Esophagus muscularis mucosa (tissue), 4 donors: ENCODE results near the gene CCDC12. TPM values are rescaled to one million over a fixed set of nuclear protein-coding genes. Genes with fewer than 3 reads are reported as not detected.

Source experiments
- DNase-seq: peaks from one replicate; pipeline ENCODE4 v3.0.0-alpha.2; 2017; ENCODE audit errors: extremely low spot score
- H3K27ac ChIP-seq, 4 donors: fragments of 200-600 bp; sonication (generic); replicated peaks in 1 of 4; 1 replicate in 3 of 4; 2 replicates in 1 of 4; pipeline ENCODE4 v1.5.1; 2016 to 2019; ENCODE audit warnings: mild to moderate bottlenecking in 1 of 4
- H3K27me3 ChIP-seq, 4 donors: fragments of 200-600 bp; sonication (generic); one replicate each; pipeline versions ENCODE4 v1.5.1 to v1.6.0; 2016 to 2019
- H3K36me3 ChIP-seq, 4 donors: fragments of 200-600 bp; sonication (generic); one replicate each; pipeline ENCODE4 v1.5.1; 2016 to 2019
- H3K4me1 ChIP-seq, 4 donors: fragments of 200-600 bp; sonication (generic); one replicate each; pipeline ENCODE4 v1.5.1; 2016 to 2019
- H3K4me3 ChIP-seq, 4 donors: fragments of 200-600 bp; sonication (generic); 1 replicate in 2 of 4; 2 replicates in 2 of 4; pipeline ENCODE4 v1.5.1; 2016 to 2019; ENCODE audit warnings: mild to moderate bottlenecking in 4 of 4, moderate library complexity in 1 of 4
- H3K9me3 ChIP-seq, 4 donors: fragments of 200-600 bp; sonication (generic); 1 replicate in 3 of 4; 2 replicates in 1 of 4; pipeline ENCODE4 v1.5.1; 2016 to 2019
- EP300 ChIP-seq: sonication (generic); formaldehyde crosslinking; IDR thresholded peaks from one replicate; pipeline ENCODE4 v1.6.1; 2017; ENCODE audit warnings: antibody characterized with exemption
- POLR2A ChIP-seq: fragments of 450-650 bp; IDR thresholded peaks from one replicate; pipeline ENCODE4 v1.6.1; 2017; ENCODE audit warnings: antibody characterized with exemption, moderate library complexity, mild to moderate bottlenecking, low read depth
- POLR2AphosphoS5 ChIP-seq, 2 donors: sonication (generic); formaldehyde crosslinking; IDR thresholded peaks; one replicate each; pipeline ENCODE4 v1.6.1; 2017; ENCODE audit warnings: antibody characterized with exemption in 2 of 2
- WGBS: methylation state at CpG from one replicate; pipeline ENCODE4 v1.1.5; 2018; 5-methylcytosine and 5-hydroxymethylcytosine counted together
- intact Hi-C: fragments of 100-400 bp; cut with DNase I; formaldehyde crosslinking; loops from one replicate; pipeline ENCODE4 v1.15.1; 2023
- total RNA-seq, 4 donors: library from RNA; depleted of rRNA; stranded (reverse); fragments of >200 nt; gene quantifications; one replicate each; pipeline versions ENCODE4 v1.1.0 to v1.2.1, GENCODE V29; 2016
- TF ChIP-seq, protein P1 (sequence below), 3 experiments: fragments of 200-600 bp in 2 of 3; fragments of 450-650 bp in 1 of 3; sonication (generic) in 2 of 3; IDR thresholded peaks; one replicate each; pipeline ENCODE4 v1.5.1; 2017 to 2019; ENCODE audit warnings: antibody characterized with exemption in 3 of 3, mild to moderate bottlenecking in 2 of 3, moderate library complexity in 1 of 3

Gene CCDC12
- total RNA-seq, 4 donors from 2014 or later: 27.5 to 54.8 (median 36.7) TPM

DNA sequence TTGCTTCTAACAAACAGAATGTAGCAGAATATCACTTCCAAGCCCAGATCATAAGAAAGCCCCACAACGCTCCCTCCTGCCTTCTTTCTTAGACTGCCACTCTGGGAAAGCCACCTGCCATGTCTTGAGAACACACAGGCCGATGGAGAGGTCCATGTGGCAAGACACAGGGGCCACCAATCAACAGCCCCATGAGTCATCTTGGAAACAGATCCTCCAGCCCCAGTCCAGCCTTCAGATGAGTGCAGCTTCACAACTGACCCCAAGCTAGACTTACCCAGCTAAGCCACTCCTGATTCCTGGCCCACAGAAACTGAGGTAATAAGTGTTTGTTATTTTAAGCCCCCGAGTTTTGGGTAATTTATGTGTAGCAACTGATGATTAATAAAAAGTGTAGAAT lies 59.3 kb downstream of the CCDC12 start:
- intact Hi-C loops: no loop called here
- peaks cover 9 to 14% (median 11%) of the 10 kb centered on the region in 4 donors for H3K4me1 ChIP-seq
- no peaks in the 10 kb centered on the region for H3K9me3 ChIP-seq
- no peak for DNase-seq
- 95% methylated on average over 3 of the region's 3 CpGs for WGBS
- peaks cover 39 to 59% (median 51%) of the 10 kb centered on the region in 4 donors for H3K36me3 ChIP-seq
- no peaks in the 10 kb centered on the region for H3K27me3 ChIP-seq
- H3K27ac ChIP-seq: no peak overlapping the region
- H3K4me3 ChIP-seq: no peak overlapping the region
- TF ChIP-seq, protein P1, sequence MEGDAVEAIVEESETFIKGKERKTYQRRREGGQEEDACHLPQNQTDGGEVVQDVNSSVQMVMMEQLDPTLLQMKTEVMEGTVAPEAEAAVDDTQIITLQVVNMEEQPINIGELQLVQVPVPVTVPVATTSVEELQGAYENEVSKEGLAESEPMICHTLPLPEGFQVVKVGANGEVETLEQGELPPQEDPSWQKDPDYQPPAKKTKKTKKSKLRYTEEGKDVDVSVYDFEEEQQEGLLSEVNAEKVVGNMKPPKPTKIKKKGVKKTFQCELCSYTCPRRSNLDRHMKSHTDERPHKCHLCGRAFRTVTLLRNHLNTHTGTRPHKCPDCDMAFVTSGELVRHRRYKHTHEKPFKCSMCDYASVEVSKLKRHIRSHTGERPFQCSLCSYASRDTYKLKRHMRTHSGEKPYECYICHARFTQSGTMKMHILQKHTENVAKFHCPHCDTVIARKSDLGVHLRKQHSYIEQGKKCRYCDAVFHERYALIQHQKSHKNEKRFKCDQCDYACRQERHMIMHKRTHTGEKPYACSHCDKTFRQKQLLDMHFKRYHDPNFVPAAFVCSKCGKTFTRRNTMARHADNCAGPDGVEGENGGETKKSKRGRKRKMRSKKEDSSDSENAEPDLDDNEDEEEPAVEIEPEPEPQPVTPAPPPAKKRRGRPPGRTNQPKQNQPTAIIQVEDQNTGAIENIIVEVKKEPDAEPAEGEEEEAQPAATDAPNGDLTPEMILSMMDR (IDR thresholded peaks at IDR 0.05): no peak
- no peak for TF ChIP-seq POLR2AphosphoS5 (IDR thresholded peaks at IDR 0.05)
- TF ChIP-seq EP300: no peak
- no peak for TF ChIP-seq POLR2A

DNA sequence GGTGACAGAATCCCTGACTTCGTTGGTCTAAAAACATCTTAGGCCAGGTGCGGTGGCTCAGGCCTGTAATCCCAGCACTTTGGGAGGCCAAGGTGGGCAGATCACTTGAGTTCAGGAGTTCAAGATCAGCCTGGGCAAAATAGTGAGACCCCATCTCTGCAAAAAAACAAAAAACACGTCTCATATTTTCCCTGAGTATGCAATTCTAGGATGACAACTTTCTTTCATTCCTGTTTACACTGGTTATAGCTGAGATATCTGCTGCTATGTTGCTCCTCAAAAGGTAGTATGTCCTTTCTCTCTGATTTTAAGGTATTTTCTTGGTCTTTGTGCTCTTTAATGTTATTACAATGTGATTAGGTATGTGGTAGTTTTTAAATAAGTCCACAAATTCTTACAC lies 59.7 kb downstream of the CCDC12 start:
- intact Hi-C loops: no loop called here
- no peaks in the 10 kb centered on the region for H3K9me3 ChIP-seq
- DNase-seq: no peak
- 89% methylated on average over 3 of the region's 3 CpGs for WGBS
- TF ChIP-seq POLR2A (no peak), POLR2AphosphoS5 (IDR thresholded peaks at IDR 0.05) (no peak), EP300 (no peak)
- TF ChIP-seq, protein P1 (IDR thresholded peaks at IDR 0.05): no peak
- H3K4me3 ChIP-seq: no peak overlapping the region
- H3K4me1 ChIP-seq: peaks cover 9 to 14% (median 11%) of the 10 kb centered on the region in 4 donors
- no peaks in the 10 kb centered on the region for H3K27me3 ChIP-seq
- H3K36me3 ChIP-seq: peaks cover 34 to 55% (median 47%) of the 10 kb centered on the region in 4 donors
- H3K27ac ChIP-seq: no peak overlapping the region

DNA sequence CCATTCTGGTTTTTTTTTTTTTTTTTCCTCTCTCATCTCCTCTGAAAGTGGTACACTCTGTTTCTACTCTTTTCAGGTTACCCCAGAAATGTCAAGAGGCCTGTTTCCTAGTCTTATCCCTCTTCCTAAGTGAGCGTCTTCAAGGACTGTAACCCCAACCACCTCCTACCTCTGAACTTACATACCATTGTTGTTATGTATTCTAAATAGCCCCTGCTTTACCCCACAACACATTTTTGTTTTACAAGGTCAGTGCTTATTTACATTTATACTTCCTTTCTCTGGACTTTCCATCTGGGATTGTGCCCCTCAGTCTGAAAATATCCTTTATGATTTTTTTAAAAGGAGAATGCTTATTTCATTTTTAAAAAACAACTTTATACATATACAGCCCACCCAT lies 60.3 kb downstream of the CCDC12 start:
- peaks cover 9 to 14% (median 11%) of the 10 kb centered on the region in 4 donors for H3K4me1 ChIP-seq
- no peaks in the 10 kb centered on the region for H3K27me3 ChIP-seq
- intact Hi-C loops: no loop called here
- 95% methylated on average over 1 of the region's 1 CpG for WGBS
- H3K36me3 ChIP-seq: peaks cover 29 to 49% (median 41%) of the 10 kb centered on the region in 4 donors
- H3K4me3 ChIP-seq: no peak overlapping the region
- no peaks in the 10 kb centered on the region for H3K9me3 ChIP-seq
- no peak for DNase-seq
- TF ChIP-seq POLR2A: no peak
- no peak for TF ChIP-seq EP300
- TF ChIP-seq, protein P1 (IDR thresholded peaks at IDR 0.05): no peak
- no peak for TF ChIP-seq POLR2AphosphoS5 (IDR thresholded peaks at IDR 0.05)
- no peak overlapping the region for H3K27ac ChIP-seq

DNA sequence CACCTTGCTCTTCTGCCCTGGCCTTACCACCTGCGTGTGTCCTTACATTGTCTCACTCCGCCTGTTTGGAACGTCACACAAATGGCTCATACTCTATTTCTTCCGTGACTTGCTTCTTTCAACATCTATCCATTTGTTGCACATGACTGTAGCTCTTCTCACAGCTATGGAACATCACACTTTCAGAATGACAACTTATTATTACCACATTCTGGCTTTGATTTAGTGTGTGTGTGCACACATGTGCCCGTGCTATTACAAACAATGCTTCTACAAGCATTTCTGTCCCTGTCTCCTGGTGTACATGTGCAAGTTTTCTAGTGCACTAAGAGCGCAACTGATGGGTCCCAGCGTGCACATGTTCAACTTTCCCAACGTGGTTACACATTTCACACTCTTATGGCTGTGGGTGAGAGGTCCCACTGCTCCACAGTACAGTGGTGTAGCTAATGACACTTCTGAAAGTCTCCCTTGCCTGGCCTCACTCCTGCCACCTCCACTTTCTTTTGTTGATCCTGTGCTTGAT lies 61.2 kb downstream of the CCDC12 start:
- Histone ChIP-seq H3K4me3 (no peak overlapping the region), H3K27me3 (no peaks in the 10 kb centered on the region), H3K36me3 (peaks cover 20 to 40% (median 32%) of the 10 kb centered on the region in 4 donors), H3K27ac (no peak overlapping the region), H3K9me3 (no peaks in the 10 kb centered on the region), H3K4me1 (peaks cover 9 to 14% (median 11%) of the 10 kb centered on the region in 4 donors)
- TF ChIP-seq, protein P1 (IDR thresholded peaks at IDR 0.05): no peak
- TF ChIP-seq POLR2A (no peak), POLR2AphosphoS5 (IDR thresholded peaks at IDR 0.05) (no peak), EP300 (no peak)
- intact Hi-C loops: no loop called here
- DNase-seq: no peak
- 68% methylated on average over 8 of the region's 8 CpGs for WGBS

DNA sequence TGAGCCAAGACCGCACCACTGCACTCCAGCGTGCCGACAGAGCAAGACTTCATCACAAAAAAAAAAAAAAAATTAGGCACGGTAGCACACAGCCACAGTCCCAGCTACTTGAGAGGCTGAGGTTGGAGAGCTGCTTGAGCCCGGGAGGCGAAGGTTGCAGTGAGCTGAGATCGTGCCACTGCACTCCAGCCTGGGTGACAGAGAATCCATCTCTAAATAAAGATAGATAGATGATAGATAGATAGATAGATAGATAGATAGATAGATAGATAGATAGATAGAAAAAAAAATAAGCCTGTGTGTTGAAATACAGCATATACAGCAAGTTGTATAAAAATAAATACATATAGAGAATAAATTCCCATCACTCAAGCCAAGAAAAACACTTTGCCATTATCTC lies 61.7 kb downstream of the CCDC12 start:
- Histone ChIP-seq H3K27me3 (no peaks in the 10 kb centered on the region), H3K4me3 (no peak overlapping the region), H3K36me3 (peaks cover 15 to 35% (median 27%) of the 10 kb centered on the region in 4 donors), H3K27ac (no peak overlapping the region), H3K9me3 (no peaks in the 10 kb centered on the region), H3K4me1 (peaks cover 11 to 16% (median 14%) of the 10 kb centered on the region in 4 donors)
- intact Hi-C loops: no loop called here
- no peak for DNase-seq
- WGBS: 91% methylated on average over 7 of the region's 7 CpGs
- no peak for TF ChIP-seq EP300
- no peak for TF ChIP-seq POLR2A
- TF ChIP-seq, protein P1 (IDR thresholded peaks at IDR 0.05): no peak
- TF ChIP-seq POLR2AphosphoS5 (IDR thresholded peaks at IDR 0.05): no peak
